ENCODE data around the gene C16orf54.
A peak's percentile ranks its signal among the peaks of the same experiment; 100 is the strongest.
"Not testable (repeated sequence)": the region's sequence is repeated elsewhere in the genome, so short reads cannot be mapped to it uniquely, and the experiment has no call there.

The C16orf54 gene

DNA sequence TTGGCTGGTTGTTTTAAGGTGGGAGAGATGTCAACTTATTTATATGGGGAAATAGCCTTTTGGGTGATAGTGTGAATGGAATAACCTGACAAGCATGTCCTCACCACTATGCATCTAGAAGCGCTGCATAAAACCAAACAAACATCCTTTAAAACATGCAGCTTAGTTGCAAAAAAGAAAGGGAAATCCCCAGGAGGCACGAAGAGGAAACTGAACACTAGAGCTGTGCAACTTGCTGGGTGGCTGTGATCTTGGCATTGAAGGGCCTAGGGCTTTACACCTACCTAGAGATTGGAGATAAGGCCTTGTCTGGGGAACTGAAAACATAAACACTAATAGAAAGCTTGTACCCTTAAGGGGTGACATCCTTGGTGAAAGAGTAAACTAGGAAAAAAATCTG, 7.3 kb downstream of the C16orf54 start:
- DNase-seq: peak; percentile 58

DNA sequence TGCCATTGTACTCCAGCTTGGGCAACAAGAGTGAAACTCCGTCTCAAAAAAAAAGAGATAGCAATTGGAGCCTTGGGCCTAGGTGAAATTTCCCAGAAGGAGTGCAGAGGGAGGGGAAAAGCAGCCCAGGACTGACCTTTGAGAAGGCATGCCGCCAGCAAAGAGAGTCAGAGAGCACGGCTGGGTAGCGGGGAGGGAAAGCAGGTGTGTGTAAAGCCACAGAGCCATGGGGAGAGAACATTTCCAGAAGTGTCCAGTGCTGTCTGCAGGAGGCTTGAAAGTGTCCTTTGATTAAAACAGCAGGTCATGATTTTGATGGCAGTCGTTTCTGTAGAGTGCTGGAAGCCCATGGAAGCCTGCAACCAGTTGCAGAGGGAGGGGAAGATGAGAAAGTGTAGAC, 8.1 kb downstream of the C16orf54 start:
- no peak for DNase-seq

DNA sequence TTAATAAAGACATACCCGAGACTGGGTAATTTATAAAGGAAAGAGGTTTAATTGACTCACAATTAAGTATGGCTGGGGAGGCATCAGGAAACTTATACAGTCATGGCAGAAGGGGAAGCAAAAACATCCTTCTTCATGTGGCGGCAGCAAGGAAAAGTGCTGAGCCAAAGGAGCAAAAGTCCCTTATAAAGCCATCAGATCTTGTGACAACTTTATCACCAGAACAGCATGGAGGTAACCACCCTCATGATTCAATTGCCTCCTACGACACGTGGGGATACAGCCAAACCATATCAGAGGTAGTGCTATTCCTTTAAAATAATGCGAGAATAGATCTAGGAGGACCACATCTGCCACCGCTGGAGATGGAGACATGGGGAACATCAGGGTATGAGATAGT, 9.0 kb downstream of the C16orf54 start:
- no peak for DNase-seq

DNA sequence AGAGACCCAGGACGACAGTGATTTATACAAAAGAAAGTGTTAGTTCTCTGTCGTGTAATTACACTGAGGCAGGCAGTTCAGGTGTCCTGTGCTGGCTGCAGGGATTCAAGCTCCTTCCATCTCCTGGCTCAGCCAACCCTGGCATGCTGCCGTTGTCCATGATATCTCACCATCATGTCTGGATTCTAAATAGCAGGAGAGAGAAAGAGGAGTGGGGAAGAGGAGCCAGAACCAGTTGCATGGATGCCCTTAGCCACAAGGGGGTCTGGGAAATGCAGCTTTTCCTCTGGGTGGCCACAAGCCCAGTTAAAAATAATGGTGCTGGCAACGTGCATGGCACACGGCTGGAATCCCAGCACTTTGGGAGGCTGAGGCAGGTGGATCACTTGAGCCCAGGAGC, 9.7 kb downstream of the C16orf54 start:
- no peak for DNase-seq

DNA sequence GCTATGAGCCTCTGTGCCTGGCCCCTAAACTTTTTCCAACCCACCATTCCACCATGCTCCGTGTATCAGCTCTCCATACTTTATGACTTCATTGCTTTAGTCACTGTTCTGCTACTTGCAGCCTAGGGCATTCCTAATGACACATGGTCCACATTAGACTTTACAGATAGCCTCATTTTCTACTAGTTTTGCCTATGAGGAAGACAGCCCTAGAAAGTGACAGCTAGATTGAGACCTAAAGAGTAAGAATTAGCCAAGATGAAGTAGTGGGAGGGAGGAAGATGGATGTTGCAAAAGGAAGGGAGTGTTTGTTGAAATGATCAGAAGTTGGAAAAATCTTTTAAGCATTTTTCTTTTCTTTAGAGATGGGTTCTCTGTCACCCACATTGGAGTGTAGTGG, 11.0 kb downstream of the C16orf54 start:
- DNase-seq: no peak

DNA sequence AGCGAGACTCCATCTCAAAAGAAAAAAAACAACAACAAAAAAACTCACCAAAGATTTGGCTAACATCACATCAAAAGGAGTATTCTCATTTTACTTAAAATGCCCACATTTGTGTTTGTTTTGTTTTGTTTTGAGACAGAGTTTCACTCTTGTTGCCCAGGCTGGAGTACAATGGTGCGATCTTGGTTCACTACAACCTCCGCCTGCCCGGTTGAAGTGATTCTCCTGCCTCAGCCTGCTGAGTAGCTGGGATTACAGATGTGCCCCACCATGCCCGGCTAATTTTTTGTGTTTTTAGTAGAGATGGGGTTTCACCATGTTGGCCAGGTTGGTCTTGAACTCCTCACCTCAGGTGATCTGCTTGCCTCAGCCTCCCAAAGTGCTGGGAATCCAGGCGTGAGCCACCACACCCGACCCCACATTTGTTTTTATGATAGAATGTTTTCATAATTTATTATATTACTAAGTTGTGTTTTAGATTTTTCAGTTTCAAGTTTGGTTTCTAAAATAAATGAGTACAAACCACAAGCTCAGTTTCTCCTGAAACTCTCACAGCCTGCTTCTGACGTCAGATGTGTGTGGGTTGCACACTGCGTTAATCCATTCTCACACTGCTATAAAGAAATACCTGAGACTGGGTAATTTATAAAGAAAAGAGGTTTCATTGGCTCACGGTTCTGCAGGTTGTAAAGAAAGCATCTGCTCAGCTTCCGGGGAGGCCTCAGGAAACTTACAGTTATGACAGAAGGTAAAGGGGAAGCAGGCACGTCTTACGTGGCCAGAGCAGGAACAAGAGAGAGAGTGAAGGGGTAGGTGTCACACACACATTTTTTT, 13.8 kb downstream of the C16orf54 start:
- not testable (repeated sequence) for DNase-seq

DNA sequence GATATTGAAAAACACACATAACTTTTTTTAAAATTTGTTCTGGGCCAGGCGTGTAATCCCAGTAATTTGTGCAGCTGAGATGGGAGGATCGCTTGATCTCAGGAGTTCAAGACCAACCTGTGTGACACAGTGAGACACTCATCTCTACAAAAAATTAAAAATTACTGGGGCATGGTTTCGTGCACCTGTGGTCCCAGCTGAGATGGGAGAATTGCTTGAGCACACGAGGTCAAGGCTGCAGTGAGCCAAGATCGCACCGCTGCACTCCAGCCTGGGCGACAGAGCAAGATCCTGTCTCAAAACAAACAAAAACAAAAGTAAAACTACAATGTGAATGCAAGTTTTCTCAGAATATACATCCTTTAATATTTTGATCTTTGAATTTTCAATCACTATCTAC, 15.1 kb downstream of the C16orf54 start:
- DNase-seq: no peak

DNA sequence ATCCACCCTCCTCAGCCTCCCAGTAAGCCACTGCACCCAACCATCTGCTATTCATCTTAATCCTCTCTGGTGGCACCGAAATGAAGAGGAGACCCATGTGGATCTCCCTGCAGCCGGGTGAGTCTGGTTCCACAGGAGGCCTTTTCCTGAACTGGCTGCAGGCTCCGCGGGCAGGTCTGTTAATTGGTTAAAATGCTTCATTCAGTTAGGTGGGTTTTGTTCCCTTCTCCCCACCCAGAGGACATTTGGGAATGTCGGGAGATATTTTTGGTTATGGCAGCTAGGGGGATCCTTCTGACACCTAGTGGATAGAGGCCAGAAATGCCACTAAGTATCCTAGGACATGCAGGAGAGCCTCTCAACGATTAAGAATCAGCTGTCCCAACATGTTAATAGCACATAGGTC, 16.7 kb downstream of the C16orf54 start:
- DNase-seq: no peak

DNA sequence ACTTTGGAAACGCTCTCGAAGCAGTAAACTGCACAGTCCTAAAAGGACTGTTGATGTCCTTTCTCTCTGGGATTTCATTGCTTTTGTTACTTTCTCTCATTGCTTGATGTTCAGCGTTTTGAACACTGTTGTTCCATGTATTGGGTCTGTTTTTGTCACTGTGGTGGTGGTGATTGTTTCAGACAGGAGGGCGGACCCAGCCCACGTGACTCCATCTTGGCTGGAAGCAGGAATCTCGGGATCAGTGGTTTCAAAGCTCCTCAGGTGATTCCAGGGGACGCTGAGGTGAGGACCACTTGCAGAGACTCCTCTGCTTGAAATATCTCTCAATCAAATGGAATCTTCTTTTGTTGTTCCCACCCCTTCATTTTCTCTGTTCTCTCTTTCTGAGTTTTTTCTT, 18.3 kb downstream of the C16orf54 start:
- no peak for DNase-seq

DNA sequence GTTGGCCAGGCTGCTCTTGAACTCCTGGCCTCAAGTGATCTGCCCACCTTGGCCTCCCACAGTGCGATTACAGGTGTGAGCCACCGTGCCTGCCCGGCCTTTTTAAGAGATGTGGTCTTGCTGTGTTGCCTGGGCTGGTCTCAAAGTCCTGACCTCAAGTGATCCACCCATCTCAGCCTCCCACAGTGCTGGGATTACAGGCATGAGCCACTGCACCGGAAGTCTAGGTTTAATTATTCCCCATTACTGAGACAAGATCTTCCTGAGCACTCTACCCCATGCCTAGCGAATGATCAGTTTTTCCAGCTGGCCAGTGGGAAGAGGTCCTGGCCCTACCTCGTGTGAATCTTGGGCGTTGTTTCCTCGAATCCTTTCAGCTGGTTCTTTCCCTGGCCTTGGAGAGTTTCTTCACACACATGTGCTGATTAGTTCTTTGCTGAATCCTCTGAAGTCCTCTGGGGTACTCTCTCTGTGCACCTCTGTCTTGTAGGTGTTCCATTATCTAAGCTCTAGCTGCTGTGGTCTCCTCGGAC, 18.9 kb downstream of the C16orf54 start:
- DNase-seq: no peak

DNA sequence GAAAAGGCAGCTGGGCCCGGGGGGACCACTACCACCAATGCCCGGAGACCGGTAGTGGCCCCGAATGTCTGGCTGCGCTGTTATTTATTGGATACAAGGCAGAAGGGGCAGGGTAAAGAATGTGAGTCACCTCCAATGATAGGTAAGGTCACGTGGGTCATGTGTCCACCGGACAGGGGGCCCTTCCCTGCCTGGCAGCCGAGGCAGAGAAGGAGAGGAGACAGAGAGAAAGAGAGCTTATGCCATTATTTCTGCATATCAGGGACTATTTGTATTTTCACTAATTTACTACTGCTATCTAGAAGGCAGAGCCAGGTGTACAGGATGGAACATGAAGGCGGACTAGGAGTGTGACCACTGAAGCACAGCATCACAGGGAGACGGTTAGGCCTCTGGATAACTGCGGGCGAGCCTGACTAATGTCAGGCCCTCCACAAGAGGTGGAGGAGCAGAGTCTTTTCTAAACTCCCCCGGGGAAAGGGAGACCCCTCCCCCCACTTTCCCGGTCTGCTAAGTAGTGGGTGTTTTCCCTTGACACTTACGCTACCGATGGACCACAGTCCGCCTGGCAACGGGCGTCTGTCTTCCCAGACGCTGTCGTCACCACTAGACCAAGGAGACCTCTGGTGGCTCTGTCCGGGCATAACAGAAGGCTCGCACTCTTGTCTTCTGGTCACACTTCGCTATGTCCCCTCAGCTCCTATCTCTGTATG, 24.5 kb downstream of the C16orf54 start:
- DNase-seq: peak; percentile 45

DNA sequence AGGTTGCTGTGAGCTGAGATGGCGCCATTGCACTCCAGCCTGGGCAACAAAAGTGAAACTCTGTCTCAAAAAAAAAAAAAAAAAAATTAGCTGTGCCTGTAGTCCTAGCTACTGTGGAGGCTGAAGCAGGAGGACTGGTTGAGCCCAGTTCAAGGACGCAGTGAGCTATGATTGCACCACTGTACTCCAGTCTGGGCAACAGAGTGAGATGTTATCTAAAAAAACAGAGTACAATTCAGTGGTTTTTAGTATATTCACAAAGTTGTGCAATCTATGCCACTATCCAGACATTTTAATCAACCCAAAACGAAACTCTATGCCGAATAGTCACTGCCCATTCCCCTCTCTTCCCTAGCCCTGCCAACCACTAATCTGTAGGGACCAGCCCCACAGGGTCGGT, 25.1 kb downstream of the C16orf54 start:
- no peak for DNase-seq

DNA sequence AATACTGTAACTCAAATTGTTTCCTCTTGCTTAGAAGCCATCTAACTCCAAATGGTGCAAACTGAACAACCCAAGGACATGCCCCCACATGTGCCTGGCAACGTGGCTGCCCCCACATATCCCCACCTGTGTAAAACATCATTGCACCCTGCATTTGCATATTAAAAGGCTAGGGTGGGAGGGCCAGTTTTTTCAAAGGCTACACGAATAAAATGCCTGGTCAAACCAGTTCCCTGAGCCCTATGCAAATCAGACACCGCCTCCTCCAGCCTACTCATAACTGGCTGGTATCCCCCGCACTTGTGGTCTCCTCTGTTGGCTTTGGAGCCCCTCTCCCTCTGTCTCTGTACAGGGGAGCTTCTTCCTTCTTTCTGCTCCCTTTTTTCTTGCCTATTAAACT, 26.7 kb downstream of the C16orf54 start:
- no peak for DNase-seq

DNA sequence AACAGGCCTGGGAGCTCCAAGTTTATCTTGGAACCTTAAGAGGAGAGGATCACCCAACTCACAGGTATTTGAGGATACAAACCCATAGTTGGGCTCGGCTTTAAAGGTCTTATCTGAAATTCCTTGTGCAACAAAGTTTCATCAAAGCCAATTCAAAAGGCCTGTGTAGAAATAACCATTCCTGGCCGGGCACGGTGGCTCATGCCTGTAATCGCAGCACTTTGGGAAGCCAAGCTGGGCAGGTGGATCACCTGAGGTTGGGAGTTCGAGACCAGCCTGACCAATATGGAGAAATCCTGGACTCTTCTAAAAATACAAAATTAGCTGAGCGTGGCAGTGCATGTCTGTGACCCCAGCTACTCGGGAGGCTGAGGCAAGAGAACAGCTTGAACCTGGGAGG, 28.7 kb downstream of the C16orf54 start:
- DNase-seq: no peak

DNA sequence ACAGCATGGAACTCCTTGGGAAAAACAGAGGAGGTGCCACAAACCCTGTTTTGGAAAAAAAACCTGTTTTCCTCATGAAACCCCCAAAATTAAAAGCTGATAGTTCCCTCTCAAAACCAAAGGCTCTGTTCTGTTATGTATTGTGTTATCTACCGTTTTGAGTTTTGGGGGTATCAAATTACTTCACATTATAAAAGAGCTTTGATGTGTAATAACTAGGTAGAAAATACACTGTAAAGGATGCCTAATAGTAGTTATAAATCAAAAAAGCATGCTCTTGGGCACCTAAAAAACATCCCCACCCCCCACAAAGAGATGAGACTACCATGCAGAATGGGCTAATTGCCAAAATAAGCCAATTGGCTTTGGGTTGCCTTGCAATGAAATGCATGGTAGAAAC, 30.8 kb downstream of the C16orf54 start:
- no peak for DNase-seq

DNA sequence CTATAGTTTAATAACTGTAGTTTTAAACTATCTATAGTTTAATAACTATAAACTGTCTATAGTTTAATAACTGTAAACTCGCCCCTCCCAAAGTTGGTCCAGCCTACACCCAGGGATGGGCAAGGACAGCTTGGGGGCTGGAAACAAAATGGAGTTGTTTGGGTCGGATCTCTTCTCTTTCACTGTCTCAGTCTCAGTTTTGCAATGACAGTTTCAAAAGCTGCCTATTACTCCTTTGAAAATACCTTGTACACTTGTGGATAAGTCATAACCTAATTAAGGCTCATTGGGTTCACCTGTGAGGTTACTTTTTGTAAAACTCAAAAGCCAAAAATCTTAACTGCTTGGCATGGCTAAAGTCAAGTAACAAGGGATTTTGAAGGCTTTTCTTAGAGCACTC, 31.4 kb downstream of the C16orf54 start:
- DNase-seq: no peak

DNA sequence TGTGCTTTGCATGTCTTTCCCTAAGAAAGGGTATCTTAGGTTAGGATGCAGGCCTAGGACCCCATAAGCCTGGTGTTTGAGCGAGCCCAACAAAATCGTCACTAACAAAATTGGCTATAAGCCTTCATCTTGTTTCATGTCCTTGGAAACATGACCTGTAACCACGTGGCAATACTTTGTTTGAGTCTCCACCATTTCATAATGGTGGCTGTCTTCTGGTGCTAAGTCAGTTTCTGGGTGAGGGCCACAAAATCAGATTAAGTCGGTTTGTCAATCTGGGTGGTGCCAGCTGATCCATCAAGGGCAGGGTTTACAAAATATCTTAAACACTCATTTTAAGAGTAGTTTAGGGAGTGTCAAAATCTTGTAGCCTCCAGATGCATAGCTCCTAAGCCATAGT, 33.0 kb downstream of the C16orf54 start:
- DNase-seq: no peak

DNA sequence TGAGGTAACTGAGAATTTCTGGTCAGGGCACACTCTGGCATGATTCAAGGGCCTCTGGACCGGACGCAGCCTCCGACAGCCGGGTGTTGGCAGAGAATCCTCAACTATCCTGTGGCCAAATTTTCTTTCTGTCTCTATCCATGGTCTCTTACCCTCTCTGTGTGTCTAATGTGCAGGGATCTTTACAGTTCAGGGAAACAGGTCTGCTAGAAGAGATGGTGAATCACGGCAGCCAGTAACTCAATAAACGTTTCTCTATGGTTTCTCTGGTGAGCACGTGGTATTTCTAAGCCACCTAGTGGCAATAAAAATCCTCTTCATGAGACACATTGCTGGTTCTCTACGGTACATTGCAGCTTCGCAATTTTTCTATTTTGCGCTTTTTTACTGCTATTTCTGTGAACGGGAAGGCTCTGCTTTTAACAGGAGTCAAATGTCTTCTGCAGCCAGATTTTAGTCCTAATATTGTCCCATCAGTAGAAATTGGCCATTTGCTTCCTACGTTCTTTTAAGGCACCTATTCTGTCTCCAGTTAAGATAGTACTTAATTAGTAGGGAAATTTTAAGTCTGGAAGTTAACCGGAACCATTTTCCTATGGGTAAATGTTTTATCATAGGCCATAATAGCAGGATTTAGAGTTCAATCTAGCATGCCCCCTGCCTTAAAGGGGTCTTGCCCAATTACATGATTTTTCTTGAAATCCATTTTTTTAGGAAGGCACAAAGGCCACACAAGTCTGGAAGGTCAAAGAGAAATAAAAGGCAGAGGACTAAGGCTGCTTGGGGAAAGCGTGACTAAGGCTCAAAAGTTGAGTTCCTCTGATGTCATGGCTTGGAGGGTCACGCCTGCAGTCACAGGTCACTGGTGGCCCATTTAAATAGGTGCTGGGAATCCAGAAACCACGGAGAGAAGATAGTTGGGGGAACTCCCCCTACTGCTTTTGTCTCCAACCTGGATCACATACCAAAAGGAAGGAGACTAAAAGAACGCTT, 35.3 kb downstream of the C16orf54 start:
- peak; percentile 25 for DNase-seq

DNA sequence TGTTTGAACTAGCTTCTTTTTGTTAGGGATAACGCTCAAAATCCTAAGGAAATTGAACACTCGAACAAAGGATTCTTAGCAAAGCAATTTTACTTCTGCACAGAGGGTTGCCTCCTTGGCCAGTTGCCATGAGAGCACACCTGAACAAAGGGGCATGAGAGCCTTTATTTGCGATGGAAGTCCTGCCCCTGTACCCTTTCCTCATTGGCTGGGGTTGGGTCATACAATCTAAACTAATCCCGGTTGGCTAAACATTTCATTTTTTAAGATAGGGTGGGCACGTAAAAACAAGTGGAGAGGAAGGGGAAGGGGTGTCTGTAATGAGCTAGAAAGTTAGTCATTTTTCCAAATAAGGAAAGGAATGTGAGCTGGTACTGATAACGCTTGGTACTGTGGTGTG, 36.1 kb downstream of the C16orf54 start:
- not testable (repeated sequence) for DNase-seq

DNA sequence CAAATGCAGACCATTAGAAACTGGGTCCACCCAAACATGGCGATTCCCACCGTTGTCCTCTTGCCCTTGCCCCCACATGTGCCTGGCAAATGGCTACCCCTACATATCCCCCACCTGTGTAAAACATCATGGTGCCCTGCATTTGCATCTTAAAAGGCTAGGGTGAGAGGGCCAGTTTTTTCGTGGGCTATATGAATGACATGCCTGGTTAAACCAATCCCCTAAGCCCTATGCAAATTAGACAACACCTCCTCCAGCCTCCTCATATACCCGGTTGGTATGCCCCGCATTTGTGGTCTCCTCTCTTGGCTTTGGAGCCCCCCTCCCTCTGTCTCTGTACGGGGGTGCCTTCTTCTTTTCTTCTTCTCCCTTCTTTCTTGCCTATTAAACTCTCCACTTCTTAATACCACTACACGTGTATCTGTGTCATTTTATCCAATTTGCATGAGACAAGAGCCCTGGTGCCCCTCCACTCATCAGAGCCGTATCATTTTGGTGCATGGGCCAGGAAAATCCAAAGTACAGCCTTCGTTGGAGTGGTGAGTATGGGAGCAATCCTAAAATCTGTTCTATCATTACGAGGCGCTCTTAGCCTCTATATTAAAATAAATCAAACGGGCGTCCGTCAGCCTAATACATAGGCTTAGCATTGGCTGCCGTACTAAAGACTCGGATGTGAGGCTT, 36.7 kb downstream of the C16orf54 start:
- DNase-seq: no peak

DNA sequence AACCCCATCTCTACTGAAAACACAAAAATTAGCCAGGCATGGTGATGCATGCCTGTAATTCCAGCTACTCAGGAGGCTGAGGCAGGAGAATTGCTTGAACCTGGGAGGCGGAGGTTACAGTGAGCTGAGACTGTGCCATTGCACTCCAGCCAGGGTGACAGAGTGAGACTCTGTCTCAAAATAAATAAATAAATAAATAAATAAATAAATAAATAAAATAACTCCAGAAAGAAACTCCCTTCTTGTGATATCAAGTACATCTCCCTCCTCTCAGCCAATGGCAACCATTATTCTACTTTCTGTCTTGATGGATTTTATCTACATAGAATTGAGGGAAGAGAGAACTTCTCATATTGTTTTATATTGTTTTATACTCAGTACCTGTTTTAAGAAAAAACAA, 38.6 kb downstream of the C16orf54 start:
- DNase-seq: not testable (repeated sequence)

DNA sequence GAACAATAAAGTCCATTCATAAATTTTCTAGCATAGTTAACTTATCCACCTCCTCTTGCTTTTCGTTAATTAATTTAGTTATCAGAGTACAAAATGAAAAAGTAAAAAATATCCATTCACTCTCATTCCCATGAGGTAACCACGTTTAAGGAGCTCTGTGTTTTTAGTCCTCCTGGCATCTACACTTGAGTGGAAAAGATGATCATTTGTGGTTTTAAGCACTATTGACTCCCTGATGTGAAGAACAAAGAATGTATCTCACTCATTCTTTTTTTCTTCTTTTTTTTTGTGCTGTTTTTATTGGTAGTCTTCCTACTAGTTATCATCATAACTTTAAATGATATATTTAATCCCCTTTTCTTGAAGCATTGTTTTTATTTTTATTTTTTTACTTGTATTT, 40.8 kb downstream of the C16orf54 start:
- DNase-seq: no peak

All from activated gamma-delta T cell treated with Interleukin-2 at 50 U/mL for 16 hours (primary cell).